Uterus (tissue), 4 donors: ENCODE results near the gene DUSP14. TPM values are rescaled to one million over a fixed set of nuclear protein-coding genes. Genes with fewer than 3 reads are reported as not detected.

Experiments used
- DNase-seq, 2 donors: peaks; one replicate each; pipeline ENCODE4 v3.0.0-alpha.2; 2019 to 2020
- H3K27ac ChIP-seq, 2 donors: fragments of 200-600 bp; sonication (generic); 1 replicate in 1 of 2; 2 replicates in 1 of 2; pipeline ENCODE4 v1.5.1; 2016 to 2018
- H3K27me3 ChIP-seq, 2 donors: fragments of 200-600 bp; sonication (generic); one replicate each; pipeline ENCODE4 v1.5.1; 2018 to 2019; ENCODE audit warnings: control low read depth in 1 of 2
- H3K36me3 ChIP-seq, 2 donors: fragments of 200-600 bp; sonication (generic); one replicate each; pipeline ENCODE4 v1.5.1; 2019; ENCODE audit warnings: control low read depth in 1 of 2
- H3K4me1 ChIP-seq, 2 donors: fragments of 200-600 bp; sonication (generic); one replicate each; pipeline ENCODE4 v1.5.1; 2018 to 2019; ENCODE audit warnings: control low read depth in 1 of 2
- H3K4me3 ChIP-seq, 2 donors: fragments of 200-600 bp; sonication (generic); 1 replicate in 1 of 2; 2 replicates in 1 of 2; pipeline ENCODE4 v1.5.1; 2018 to 2019; ENCODE audit warnings: mild to moderate bottlenecking in 1 of 2
- H3K9me3 ChIP-seq, 2 donors: fragments of 200-600 bp; sonication (generic); one replicate each; pipeline ENCODE4 v1.5.1; 2019; ENCODE audit warnings: control low read depth in 1 of 2
- POLR2A ChIP-seq, 2 donors: fragments of 450-650 bp; IDR thresholded peaks; one replicate each; pipeline ENCODE4 v1.6.1; 2016; ENCODE audit warnings: antibody characterized with exemption in 2 of 2, mild to moderate bottlenecking in 1 of 2, moderate library complexity in 1 of 2
- intact Hi-C: fragments of 100-400 bp; cut with DNase I; formaldehyde crosslinking; loops from one replicate; pipeline ENCODE4 v1.15.1; 2023; ENCODE audit warnings: low total_unique reads
- total RNA-seq, 4 donors: library from RNA; depleted of rRNA in 3 of 4; stranded (reverse); fragments of >200 nt in 3 of 4; gene quantifications; one replicate each; pipeline versions ENCODE4 v1.1.0 to v1.2.4, GENCODE V29; 2014 to 2023
- TF ChIP-seq, protein P1 (sequence below), 4 experiments: fragments of 200-600 bp in 2 of 4; fragments of 450-650 bp in 2 of 4; sonication (generic) in 2 of 4; IDR thresholded peaks; one replicate each; pipeline ENCODE4 v1.5.1; 2016 to 2019; ENCODE audit warnings: antibody characterized with exemption in 4 of 4, mild to moderate bottlenecking in 2 of 4, moderate library complexity in 1 of 4
- donor health status: DM: yes; HTN: yes; CAD: no.

DUSP14 gene
- total RNA-seq, 4 donors from 2014 or later: 10.4 to 70.0 (median 32.6) TPM

DNA sequence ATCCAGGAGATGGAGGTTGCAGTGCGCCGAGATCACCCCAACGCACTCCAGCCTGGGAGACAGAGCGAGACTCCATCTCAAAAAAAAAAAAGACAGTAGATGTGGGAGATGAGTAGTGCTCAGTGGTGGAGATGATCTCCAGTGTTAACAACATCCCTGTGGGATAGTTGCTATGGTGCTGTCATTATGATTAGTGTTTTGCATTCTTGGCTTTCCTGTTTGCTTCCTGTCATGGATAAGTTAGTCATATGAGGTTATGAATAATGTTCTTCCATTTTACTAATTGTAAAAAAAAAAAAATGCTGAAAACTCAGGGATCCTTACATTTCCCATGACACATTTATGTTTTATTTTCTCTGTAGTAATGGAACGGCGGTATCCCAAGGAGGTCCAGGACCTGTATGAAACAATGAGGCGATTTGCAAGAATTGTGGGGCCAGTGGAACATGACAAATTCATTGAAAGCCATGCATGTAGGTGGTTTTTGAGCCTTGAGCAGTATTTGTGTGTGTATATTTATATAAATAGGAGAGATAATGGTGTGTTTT lies 24.5 kb upstream of the DUSP14 start:
- DNase-seq: no peak
- no peak overlapping the region for H3K27ac ChIP-seq
- TF ChIP-seq, protein P1, sequence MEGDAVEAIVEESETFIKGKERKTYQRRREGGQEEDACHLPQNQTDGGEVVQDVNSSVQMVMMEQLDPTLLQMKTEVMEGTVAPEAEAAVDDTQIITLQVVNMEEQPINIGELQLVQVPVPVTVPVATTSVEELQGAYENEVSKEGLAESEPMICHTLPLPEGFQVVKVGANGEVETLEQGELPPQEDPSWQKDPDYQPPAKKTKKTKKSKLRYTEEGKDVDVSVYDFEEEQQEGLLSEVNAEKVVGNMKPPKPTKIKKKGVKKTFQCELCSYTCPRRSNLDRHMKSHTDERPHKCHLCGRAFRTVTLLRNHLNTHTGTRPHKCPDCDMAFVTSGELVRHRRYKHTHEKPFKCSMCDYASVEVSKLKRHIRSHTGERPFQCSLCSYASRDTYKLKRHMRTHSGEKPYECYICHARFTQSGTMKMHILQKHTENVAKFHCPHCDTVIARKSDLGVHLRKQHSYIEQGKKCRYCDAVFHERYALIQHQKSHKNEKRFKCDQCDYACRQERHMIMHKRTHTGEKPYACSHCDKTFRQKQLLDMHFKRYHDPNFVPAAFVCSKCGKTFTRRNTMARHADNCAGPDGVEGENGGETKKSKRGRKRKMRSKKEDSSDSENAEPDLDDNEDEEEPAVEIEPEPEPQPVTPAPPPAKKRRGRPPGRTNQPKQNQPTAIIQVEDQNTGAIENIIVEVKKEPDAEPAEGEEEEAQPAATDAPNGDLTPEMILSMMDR (IDR thresholded peaks at IDR 0.05): no peak
- TF ChIP-seq POLR2A (IDR thresholded peaks at IDR 0.05): no peak
- H3K9me3 ChIP-seq: no peaks in the 10 kb centered on the region
- H3K4me1 ChIP-seq: no peaks in the 10 kb centered on the region
- no peaks in the 10 kb centered on the region for H3K36me3 ChIP-seq
- intact Hi-C loops: no loop called here
- H3K4me3 ChIP-seq: no peak overlapping the region
- H3K27me3 ChIP-seq: no peaks in the 10 kb centered on the region

DNA sequence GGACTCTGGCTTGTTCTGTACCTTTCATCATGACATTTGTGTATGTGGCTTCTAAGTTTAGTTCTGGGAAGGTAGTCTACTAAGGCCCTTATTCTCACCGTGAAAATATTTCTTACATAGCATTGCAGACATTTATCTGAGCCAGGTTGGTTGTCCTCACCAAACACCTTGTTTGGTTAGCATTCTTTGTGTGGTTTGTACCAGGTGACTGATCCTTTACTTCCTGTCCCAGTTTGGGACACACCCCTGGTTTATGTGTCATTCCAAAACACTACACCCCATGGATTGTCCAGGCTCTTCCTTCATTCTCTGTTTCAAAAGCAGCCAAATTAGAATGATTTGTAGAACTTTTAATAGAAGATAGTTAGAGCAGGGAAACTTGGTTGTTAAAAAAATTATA lies 23.2 kb upstream of the DUSP14 start:
- Histone ChIP-seq H3K36me3 (no peaks in the 10 kb centered on the region), H3K9me3 (no peaks in the 10 kb centered on the region), H3K27me3 (no peaks in the 10 kb centered on the region), H3K4me1 (no peaks in the 10 kb centered on the region), H3K4me3 (no peak overlapping the region), H3K27ac (no peak overlapping the region)
- TF ChIP-seq, protein P1 (IDR thresholded peaks at IDR 0.05): no peak
- no peak for TF ChIP-seq POLR2A (IDR thresholded peaks at IDR 0.05)
- no peak for DNase-seq
- intact Hi-C loops: no loop called here

DNA sequence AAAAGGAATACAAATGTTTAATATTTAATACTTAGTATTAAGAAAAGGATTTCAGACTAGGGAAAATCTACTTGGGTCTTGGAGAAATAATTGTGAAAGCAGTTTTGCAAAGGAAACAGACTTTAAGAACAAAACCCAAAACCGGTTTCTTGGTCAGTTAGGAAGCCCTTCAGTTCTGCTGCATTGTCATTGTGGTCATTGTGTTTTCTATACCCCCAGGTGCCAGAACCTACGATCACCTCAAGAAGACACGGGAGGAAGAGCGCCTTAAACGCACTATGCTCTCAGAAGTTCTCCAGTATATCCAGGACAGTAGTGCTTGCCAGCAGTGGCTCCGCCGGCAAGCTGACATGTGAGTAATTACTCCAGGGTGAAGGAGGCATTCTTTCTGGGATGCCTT lies 19.5 kb upstream of the DUSP14 start:
- Histone ChIP-seq H3K27me3 (no peaks in the 10 kb centered on the region), H3K9me3 (no peaks in the 10 kb centered on the region), H3K4me1 (no peaks in the 10 kb centered on the region), H3K27ac (no peak overlapping the region), H3K36me3 (no peaks in the 10 kb centered on the region), H3K4me3 (no peak overlapping the region)
- DNase-seq: no peak
- TF ChIP-seq, protein P1 (IDR thresholded peaks at IDR 0.05): no peak
- TF ChIP-seq POLR2A (IDR thresholded peaks at IDR 0.05): no peak
- intact Hi-C loops: no loop called here

DNA sequence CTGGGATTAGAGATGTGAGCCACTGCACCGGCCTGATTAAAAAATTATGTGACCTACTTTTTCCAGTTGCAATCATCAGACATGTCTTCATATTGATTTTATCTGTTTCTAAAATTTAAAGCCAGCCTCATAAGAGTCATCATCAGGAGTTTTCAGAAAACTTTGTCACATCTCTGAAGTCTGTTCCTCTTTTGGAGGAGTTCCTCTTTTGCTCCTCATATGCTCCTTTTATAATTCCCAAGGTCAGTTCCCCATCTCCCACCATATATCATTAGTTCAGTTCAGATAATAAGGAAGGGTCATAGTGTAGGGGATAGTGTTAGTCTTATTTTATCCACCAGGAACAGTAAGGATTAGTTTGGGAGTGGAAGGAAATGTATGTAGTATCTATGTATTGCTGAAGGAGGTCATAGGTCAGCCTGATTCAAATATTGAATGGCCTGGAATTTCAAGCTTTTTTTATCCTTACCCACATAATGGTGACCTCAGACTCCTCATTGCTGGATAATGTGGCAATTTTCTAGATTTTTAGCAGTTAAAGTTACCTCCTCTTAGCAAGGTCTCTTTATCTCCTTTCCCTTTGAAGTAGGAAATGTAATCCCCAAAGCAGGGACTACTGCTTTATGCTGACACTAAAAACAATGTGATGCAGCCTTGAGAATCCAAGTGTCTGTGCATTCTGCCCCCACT lies 13.8 kb upstream of the DUSP14 start:
- Histone ChIP-seq H3K27ac (no peak overlapping the region), H3K9me3 (no peaks in the 10 kb centered on the region), H3K27me3 (no peaks in the 10 kb centered on the region), H3K4me3 (no peak overlapping the region), H3K4me1 (no peaks in the 10 kb centered on the region), H3K36me3 (no peaks in the 10 kb centered on the region)
- no peak for DNase-seq
- no peak for TF ChIP-seq POLR2A (IDR thresholded peaks at IDR 0.05)
- TF ChIP-seq, protein P1 (IDR thresholded peaks at IDR 0.05): no peak
- intact Hi-C loops: no loop called here

DNA sequence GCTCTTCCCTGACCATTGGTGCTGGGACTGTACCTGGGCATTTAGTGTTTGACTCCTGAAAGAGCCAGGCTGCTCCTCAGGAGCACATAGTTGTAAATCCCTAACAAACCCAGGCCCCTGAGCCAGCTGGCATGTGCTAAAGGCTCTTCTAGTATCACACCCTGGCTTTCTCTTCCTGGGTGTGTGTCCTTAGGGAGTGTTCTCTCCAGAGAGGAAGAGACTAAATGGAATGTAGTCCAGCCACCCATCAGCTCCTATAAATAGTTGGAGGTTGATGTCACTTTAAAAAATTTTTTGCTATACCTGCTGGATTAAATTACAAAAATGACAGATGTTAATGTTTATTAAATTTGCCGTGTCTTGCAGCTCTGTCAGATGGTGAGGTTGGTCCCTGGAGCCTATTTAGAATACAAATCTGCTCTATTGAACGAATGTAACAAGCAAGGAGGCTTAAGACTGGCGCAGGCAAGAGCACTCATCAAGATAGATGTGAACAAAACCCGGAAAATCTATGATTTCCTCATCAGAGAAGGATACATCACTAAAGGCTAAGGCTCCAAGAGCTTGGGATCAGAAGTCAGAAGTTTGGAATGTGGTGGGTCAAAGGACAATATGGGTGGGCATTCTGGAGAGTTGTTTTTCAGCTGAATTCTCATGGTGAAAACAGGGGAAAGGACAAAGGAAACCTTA lies 13.1 kb upstream of the DUSP14 start:
- Histone ChIP-seq H3K36me3 (no peaks in the 10 kb centered on the region), H3K9me3 (no peaks in the 10 kb centered on the region), H3K4me1 (no peaks in the 10 kb centered on the region), H3K4me3 (no peak overlapping the region), H3K27me3 (no peaks in the 10 kb centered on the region), H3K27ac (no peak overlapping the region)
- TF ChIP-seq, protein P1 (IDR thresholded peaks at IDR 0.05): no peak
- no peak for TF ChIP-seq POLR2A (IDR thresholded peaks at IDR 0.05)
- DNase-seq: no peak
- intact Hi-C loops: no loop called here
